ENCODE results near the gene PSMD3.

- TF ChIP-seq POLR2A (IDR thresholded peaks at IDR 0.05) = no peak
- TF ChIP-seq, protein P1, sequence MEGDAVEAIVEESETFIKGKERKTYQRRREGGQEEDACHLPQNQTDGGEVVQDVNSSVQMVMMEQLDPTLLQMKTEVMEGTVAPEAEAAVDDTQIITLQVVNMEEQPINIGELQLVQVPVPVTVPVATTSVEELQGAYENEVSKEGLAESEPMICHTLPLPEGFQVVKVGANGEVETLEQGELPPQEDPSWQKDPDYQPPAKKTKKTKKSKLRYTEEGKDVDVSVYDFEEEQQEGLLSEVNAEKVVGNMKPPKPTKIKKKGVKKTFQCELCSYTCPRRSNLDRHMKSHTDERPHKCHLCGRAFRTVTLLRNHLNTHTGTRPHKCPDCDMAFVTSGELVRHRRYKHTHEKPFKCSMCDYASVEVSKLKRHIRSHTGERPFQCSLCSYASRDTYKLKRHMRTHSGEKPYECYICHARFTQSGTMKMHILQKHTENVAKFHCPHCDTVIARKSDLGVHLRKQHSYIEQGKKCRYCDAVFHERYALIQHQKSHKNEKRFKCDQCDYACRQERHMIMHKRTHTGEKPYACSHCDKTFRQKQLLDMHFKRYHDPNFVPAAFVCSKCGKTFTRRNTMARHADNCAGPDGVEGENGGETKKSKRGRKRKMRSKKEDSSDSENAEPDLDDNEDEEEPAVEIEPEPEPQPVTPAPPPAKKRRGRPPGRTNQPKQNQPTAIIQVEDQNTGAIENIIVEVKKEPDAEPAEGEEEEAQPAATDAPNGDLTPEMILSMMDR (IDR thresholded peaks at IDR 0.05) = no peak
These were observed 44.3 kb downstream of the PSMD3 start for GRCh38 chr17:40024901-40025300.
